GM18508 (cell line): ENCODE measurements around the gene PLCB4.

Experiments used
- ATAC-seq: cut with Tn5 transposase; IDR thresholded peaks from one replicate; pipeline ENCODE4 v1.9.1; 2021; ENCODE audit warnings: moderate number of reproducible peaks; ENCODE audit not compliant: insufficient read depth, unreplicated experiment

PLCB4 gene

GRCh38 chr20:9161311-9161710 lies 92.4 kb downstream of the PLCB4 start:
- ATAC-seq: no peak

DNA sequence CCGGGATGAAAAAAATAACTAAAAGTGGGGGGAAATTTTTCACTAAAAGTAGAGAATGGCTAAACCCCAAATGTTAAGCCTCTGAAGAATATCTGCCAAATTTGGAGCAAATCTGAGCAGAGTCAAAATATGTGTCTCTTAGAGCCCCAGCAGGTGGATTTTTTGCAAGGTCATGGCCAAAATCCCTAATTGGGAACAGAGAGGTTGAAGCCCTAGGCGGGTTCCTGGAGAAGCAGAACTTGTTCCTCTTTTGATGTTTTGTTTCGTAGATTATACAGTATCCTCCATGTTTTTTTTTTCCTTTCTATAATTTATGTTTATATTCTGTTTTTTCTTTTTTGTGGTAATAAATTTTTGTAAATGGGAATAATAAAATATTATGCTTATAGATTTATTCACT lies 94.4 kb downstream of the PLCB4 start:
- no peak for ATAC-seq

DNA sequence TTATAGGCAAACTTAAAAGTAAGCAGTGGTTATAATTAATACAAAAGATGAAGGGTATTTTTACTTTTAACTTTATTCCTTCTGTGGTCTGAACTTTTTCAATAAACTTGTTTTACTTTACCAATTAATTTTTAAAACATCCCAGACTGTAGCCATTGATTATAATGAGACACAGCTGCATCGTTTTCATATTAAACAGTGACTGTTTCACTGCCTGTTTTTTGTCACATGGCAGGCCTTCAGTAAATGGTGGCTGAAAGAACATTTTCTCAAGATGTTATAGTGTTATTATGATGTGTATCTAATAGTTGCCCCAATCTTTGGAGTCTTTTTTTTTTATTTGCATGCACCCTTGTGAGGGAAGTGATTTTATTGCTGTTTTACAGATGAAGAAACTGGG lies 95.1 kb downstream of the PLCB4 start:
- ATAC-seq: no peak

DNA sequence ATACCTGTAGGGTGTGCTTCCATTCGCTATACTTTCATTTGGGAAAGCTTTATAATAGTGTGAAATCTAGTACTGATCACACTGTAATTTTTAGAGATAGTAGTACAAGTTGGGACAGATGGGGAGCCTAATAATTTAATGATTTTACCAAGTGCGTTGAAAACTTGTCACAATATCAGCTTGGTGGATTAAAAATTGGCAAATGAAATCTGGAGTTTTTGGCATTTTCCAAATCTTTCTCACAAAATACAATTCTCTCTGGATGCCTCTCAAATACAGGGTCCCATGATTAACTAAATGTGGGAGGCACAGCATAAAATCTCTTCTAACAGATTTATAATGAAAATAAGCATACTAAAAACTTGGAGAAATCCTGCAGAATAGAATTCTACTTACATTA lies 96.4 kb downstream of the PLCB4 start:
- ATAC-seq: no peak

- no peak for ATAC-seq
These were observed 97.4 kb downstream of the PLCB4 start for GRCh38 chr20:9166153-9166780.

- no peak for ATAC-seq
These were observed 100.5 kb downstream of the PLCB4 start for GRCh38 chr20:9169409-9169808.

GRCh38 chr20:9172851-9173250 lies 104.0 kb downstream of the PLCB4 start:
- no peak for ATAC-seq

DNA sequence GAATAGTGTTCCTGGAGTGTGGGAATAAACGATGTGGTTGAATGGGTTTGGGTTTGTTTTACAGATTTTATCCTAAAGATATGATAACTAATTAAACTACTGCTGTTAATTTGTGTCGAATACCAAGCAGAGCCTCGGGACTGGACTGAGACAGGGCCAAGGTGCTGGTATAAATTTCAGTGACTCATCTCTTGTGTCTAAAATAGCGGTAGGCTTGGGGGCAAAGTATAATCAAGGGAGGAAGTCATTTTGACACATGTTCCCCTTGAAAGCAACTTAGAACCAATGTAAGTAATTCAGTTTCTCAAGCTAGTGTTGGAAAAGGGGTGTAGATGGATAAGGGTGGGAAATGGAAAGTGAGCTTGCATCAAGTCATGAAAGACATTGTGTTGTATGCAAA lies 108.4 kb downstream of the PLCB4 start:
- ATAC-seq: no peak

DNA sequence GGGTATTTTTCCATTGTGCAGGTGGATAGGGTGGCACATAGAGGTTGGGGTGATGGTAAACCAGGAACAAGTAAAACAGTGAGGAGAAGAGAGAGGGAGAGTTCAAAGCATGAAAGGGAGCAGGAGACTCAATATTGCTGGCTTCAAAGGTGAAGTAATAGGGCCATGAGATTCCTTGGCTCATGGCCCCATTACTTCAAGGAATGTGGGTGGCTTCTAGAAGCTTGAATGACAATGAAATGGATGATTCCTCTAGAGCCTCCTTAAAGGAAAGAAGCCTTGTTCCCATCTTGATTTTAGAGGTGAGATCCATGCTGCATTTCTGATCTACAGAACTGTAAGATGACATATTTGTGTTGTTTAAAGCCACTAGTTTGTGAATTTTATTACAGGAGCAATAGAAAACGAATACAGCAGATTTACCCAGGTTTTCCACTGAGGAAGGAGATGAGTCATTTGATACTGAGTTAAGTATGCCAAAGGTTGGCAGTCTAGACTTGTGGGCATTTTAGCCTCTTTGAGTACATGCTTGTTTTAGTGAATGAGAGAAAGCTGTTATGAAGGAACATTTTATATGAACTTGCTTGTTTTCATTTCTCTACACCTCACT lies 110.4 kb downstream of the PLCB4 start:
- no peak for ATAC-seq

DNA sequence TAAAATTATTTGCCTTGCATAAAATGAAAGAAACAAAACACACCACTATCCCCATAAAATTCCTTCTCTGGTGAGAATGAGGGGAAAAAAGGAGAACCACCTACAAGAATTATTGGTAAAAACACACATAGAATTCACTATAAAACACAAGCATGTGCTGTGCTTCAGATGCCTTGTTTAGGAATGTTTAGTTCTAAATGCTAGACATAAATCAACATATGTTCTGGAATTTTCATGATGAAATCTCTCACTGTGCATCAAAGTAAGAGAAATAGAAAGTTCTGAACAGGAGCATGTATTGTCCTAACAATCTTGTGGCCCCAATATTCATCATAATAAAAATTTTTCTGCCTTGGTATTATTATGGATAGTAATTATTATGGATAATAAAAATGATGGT lies 111.0 kb downstream of the PLCB4 start:
- ATAC-seq: no peak

DNA sequence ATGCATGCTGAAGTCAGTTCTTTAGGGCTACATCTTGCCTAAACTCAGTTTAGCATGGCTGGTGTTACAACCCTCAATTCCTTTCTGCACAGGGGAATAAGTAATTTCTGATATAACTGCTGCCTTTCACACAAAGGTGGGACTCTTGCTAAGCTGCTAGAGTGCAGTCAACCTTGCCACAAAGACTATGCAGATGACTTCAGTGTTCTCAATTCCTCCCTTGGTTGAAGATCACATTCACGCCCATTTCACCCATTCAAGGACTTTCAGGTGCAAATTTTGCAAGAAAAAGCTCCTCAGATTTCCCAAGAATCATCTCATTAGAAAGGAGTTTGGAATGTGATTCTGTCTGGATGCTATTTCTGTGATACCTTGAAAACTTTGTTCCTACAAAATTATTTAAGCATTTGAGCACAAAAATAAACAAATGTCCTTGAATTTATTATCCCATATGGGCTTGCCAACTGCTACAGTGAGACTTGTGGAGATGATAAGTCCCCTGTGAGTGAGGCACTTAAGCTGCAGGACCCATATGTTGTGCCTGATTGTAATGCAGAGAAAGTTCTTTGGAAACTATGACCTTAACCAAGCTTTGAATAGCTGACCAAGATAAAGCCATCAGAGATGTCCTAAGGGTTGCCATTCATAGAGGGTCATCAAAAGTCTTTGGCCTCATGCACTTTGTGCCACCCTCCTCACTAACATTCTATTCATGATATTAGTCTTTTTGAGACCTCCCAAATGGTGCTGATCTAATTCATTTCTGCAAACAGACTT lies 111.8 kb downstream of the PLCB4 start:
- ATAC-seq: no peak

DNA sequence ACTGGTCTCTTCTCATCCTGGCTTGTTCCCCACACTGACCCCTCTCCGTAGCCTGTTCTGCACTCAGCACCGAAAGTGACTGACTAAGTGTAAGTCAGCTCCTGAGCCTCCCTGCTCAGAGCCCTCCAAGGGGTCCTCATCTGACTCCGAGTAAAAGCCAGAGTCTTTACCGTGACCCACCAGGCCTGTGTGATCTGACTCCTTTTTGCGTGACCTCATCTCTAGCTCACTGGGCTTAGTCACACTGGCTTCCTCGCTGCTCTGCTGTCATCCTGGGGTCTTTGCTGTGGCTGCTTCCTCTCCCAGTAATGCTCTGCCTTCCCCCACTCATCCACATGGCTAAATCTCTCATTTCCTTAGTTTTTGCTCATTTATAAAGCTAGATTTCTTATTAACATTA lies 116.6 kb downstream of the PLCB4 start:
- ATAC-seq: no peak

GRCh38 chr20:9186396-9186795 lies 117.5 kb downstream of the PLCB4 start:
- ATAC-seq: no peak

DNA sequence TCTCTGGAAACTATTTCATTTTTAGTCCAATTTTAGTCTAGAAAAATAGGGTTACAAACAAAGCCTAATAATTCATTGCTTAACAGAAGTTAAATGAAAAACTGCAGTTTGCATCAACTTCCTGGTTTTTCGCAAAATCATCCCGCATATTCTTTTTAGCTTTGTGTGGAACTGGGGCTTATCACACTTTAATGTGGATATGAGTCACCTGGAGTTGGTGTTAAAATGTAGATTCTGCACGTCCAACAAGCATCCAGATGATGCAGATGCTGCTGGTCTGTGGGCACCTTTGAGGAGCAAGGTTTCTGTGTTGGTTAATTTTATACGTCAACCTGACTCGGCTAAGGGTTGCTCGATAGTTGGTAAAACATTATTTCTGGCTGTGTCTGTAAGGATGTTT lies 126.1 kb downstream of the PLCB4 start:
- ATAC-seq: no peak

DNA sequence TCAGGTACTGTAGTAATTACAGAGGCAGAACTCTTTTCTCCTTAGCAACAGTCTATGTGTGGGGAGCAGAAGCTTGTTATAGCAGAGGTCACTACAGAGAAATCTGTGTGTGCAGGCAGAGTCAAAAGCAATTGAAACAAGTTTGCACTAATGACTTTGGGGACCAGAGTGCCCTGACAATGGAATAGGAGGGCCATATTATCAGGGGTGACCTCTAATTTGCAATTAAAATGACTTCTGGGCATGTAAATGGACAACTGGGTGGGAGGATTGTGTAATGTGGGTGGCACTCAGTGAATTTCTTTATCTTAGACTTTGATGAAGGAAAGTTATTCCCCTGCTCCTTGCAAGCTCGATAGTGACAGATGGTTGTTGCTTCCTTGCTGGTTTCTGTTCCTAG lies 127.2 kb downstream of the PLCB4 start:
- no peak for ATAC-seq

- ATAC-seq: no peak
These were observed 129.6 kb downstream of the PLCB4 start for GRCh38 chr20:9198460-9198859.

GRCh38 chr20:9200196-9200595 lies 131.3 kb downstream of the PLCB4 start:
- ATAC-seq: no peak

DNA sequence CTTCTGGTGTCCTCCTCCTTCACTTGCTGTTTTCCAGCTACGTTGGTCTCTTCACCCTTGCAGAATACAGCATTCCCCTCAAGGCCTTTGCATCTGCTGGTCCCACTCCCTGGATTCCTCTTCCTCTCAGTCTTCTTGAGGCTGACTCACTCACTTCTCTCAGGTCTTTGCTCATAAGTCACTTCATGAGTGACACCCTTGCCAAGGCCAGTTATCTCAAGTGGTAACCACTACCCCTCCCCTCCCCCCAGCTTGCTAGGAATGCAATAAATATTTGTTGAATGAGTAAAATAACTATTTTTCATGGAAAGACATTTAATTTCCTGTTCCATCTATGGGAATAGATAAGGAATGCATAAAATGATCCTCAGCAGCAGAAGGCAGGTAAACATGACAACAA lies 131.7 kb downstream of the PLCB4 start:
- ATAC-seq: no peak

GRCh38 chr20:9202420-9203080 lies 133.7 kb downstream of the PLCB4 start:
- no peak for ATAC-seq

- ATAC-seq: no peak
These were observed 134.2 kb downstream of the PLCB4 start for GRCh38 chr20:9203081-9203447.

GRCh38 chr20:9204979-9205378 lies 136.1 kb downstream of the PLCB4 start:
- no peak for ATAC-seq
